ENCODE measurements around the gene DNAAF6. TPM values are rescaled to one million over a fixed set of nuclear protein-coding genes. Genes with fewer than 3 reads are reported as not detected.

DNAAF6 gene
- total and polyA plus RNA-seq, 4 donors: not detected

- H3K4me1 ChIP-seq (ENCODE audit: control insufficient read depth in 4 of 4, insufficient read depth in 4 of 4, low read length in 3 of 4): peaks cover 0 to 4% (median 0%) of the 10 kb centered on the region in 4 donors
- no peak for TF ChIP-seq TAF1 (conservative IDR thresholded peaks at IDR 0.05)
- TF ChIP-seq RAD21 (IDR thresholded peaks at IDR 0.05): peak; percentile 36 to 46
- H3K36me3 ChIP-seq (ENCODE audit: control insufficient read depth in 4 of 4, insufficient read depth in 3 of 4, low read depth in 1 of 4, low read length in 3 of 4): no peaks in the 10 kb centered on the region
- no peaks in the 10 kb centered on the region for H3K27me3 ChIP-seq (ENCODE audit: control insufficient read depth in 4 of 4, insufficient read depth in 4 of 4, low read length in 3 of 4)
- no peak overlapping the region for H3K27ac ChIP-seq (ENCODE audit: low read depth in 1 of 2, low read length in 2 of 2)
- 5% methylated on average over 41 of the region's 41 CpGs for WGBS
- H3K4me3 ChIP-seq (ENCODE audit: low read depth in 1 of 3, low read length in 3 of 3): peak overlapping the region in 1 of 3 donors; percentile 33
- H3K9me3 ChIP-seq (ENCODE audit: control insufficient read depth in 4 of 4, low read length in 3 of 4): peaks cover 0 to 2% (median 0%) of the 10 kb centered on the region in 4 donors
- no peak for DNase-seq (ENCODE audit: low spot score)
- no peak overlapping the region for H3K9ac ChIP-seq (ENCODE audit: low read depth in 1 of 2, low read length in 2 of 2)
These were observed 66.1 kb downstream of the DNAAF6 start for GRCh38 chrX:107272431-107272921.

GRCh38 chrX:107273795-107274194 lies 67.4 kb downstream of the DNAAF6 start:
- no peak for TF ChIP-seq TAF1 (conservative IDR thresholded peaks at IDR 0.05)
- TF ChIP-seq ATF3 (IDR thresholded peaks at IDR 0.05): no peak
- TF ChIP-seq RXRA (IDR thresholded peaks at IDR 0.05): no peak
- no peak for TF ChIP-seq MAX (IDR thresholded peaks at IDR 0.05)
- TF ChIP-seq GABPA (IDR thresholded peaks at IDR 0.05 in 1 of 2, conservative IDR thresholded peaks at IDR 0.05 in 1 of 2): no peak
- TF ChIP-seq HNF4G (IDR thresholded peaks at IDR 0.05): no peak
- no peak for TF ChIP-seq JUND (IDR thresholded peaks at IDR 0.05)
- H3K4me3 ChIP-seq (ENCODE audit: low read depth in 1 of 3, low read length in 3 of 3): no peak overlapping the region
- H3K9me3 ChIP-seq (ENCODE audit: control insufficient read depth in 4 of 4, low read length in 3 of 4): peaks cover 0 to 2% (median 0%) of the 10 kb centered on the region in 4 donors
- H3K4me1 ChIP-seq (ENCODE audit: control insufficient read depth in 4 of 4, insufficient read depth in 4 of 4, low read length in 3 of 4): peaks cover 0 to 4% (median 0%) of the 10 kb centered on the region in 4 donors
- DNase-seq (ENCODE audit: low spot score): no peak
- WGBS: 86% methylated on average over 3 of the region's 3 CpGs
- no peak overlapping the region for H3K9ac ChIP-seq (ENCODE audit: low read depth in 1 of 2, low read length in 2 of 2)
- H3K36me3 ChIP-seq (ENCODE audit: control insufficient read depth in 4 of 4, insufficient read depth in 3 of 4, low read depth in 1 of 4, low read length in 3 of 4): no peaks in the 10 kb centered on the region
- no peak overlapping the region for H3K27ac ChIP-seq (ENCODE audit: low read depth in 1 of 2, low read length in 2 of 2)
- H3K27me3 ChIP-seq (ENCODE audit: control insufficient read depth in 4 of 4, insufficient read depth in 4 of 4, low read length in 3 of 4): no peaks in the 10 kb centered on the region

- no peaks in the 10 kb centered on the region for H3K4me1 ChIP-seq (ENCODE audit: control insufficient read depth in 4 of 4, insufficient read depth in 4 of 4, low read length in 3 of 4)
- WGBS: 69% methylated on average over 4 of the region's 4 CpGs
- TF ChIP-seq HNF4G (IDR thresholded peaks at IDR 0.05): no peak
- TF ChIP-seq JUND (IDR thresholded peaks at IDR 0.05): no peak
- no peak for TF ChIP-seq ZBTB33 (IDR thresholded peaks at IDR 0.05)
- TF ChIP-seq MAX (IDR thresholded peaks at IDR 0.05): no peak
- no peak for TF ChIP-seq GABPA (IDR thresholded peaks at IDR 0.05 in 1 of 2, conservative IDR thresholded peaks at IDR 0.05 in 1 of 2)
- no peak for TF ChIP-seq CTCF (IDR thresholded peaks at IDR 0.05; ENCODE audit: low read depth, low read length, missing input control)
- TF ChIP-seq FOXA2 (IDR thresholded peaks at IDR 0.05): no peak
- no peak for TF ChIP-seq REST (IDR thresholded peaks at IDR 0.05)
- TF ChIP-seq YY1 (IDR thresholded peaks at IDR 0.05): no peak
- TF ChIP-seq EGR1 (IDR thresholded peaks at IDR 0.05; ENCODE audit: low read depth in 2 of 2): no peak
- no peak for TF ChIP-seq RAD21 (IDR thresholded peaks at IDR 0.05)
- no peak for TF ChIP-seq ATF3 (IDR thresholded peaks at IDR 0.05)
- no peak for TF ChIP-seq SP1 (IDR thresholded peaks at IDR 0.05)
- no peak for TF ChIP-seq HNF4A (conservative IDR thresholded peaks at IDR 0.05)
- no peak for TF ChIP-seq RXRA (IDR thresholded peaks at IDR 0.05)
- no peak for TF ChIP-seq FOXA1 (IDR thresholded peaks at IDR 0.05)
- TF ChIP-seq TAF1 (conservative IDR thresholded peaks at IDR 0.05): no peak
- no peak for DNase-seq (ENCODE audit: low spot score)
- H3K9ac ChIP-seq (ENCODE audit: low read depth in 1 of 2, low read length in 2 of 2): no peak overlapping the region
- H3K4me3 ChIP-seq (ENCODE audit: low read depth in 1 of 3, low read length in 3 of 3): no peak overlapping the region
- H3K27me3 ChIP-seq (ENCODE audit: control insufficient read depth in 4 of 4, insufficient read depth in 4 of 4, low read length in 3 of 4): peaks cover 0 to 2% (median 0%) of the 10 kb centered on the region in 4 donors
- H3K9me3 ChIP-seq (ENCODE audit: control insufficient read depth in 4 of 4, low read length in 3 of 4): no peaks in the 10 kb centered on the region
- no peaks in the 10 kb centered on the region for H3K36me3 ChIP-seq (ENCODE audit: control insufficient read depth in 4 of 4, insufficient read depth in 3 of 4, low read depth in 1 of 4, low read length in 3 of 4)
- no peak overlapping the region for H3K27ac ChIP-seq (ENCODE audit: low read depth in 1 of 2, low read length in 2 of 2)
These were observed 82.3 kb downstream of the DNAAF6 start for GRCh38 chrX:107288676-107289075.
